ENCODE measurements around the gene PLA2G6.
"Not testable (repeated sequence)": the region's sequence is repeated elsewhere in the genome, so short reads cannot be mapped to it uniquely, and the experiment has no call there.

Gene PLA2G6

DNA sequence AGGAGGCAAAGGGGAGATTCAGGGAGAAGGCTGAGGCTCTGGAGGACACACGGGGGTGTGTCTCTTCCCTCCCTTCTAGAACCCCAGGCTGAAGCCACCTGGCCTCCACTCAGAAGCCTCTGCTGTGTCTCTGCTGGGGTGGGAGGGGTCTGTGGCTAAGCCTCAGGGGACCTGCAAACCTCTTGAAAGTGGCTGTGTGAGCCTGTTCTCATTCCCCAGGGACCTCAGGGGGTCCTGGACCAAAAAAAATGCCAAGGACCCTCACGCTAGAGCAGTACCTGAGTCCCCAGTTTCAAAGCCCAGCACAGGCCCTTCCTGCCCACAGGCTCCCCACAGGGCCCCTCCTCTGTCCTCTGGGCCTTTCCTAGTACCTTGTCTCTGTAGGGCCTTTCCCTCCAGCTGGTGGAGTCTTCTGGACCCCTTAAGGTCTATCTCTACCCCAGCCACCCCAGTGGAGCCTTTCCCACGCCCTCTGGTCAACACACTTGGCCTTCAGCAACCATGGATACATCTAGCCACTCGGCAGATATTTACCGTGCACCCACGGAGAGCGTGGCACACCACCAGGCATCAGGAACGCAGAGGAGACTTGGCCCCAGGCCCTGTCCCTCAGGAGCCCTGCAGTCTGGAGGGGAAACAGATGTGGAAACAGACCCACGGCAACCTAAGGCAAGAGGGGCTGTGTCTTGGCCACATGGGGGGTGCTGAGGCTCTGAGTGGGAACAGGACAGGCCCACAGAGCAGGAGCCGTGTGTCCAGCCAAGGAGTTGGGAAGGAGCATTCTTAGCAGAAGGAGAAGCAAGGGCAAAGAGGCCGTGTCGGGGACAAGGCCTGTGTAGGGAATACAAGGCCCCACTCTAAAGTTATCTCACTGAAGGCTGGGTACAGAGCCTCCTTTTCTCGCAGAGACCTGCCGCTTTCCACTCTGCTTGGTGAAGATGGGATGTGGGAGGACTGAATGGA lies 18.5 kb downstream of the PLA2G6 start:
- DNase-seq = no peak

DNA sequence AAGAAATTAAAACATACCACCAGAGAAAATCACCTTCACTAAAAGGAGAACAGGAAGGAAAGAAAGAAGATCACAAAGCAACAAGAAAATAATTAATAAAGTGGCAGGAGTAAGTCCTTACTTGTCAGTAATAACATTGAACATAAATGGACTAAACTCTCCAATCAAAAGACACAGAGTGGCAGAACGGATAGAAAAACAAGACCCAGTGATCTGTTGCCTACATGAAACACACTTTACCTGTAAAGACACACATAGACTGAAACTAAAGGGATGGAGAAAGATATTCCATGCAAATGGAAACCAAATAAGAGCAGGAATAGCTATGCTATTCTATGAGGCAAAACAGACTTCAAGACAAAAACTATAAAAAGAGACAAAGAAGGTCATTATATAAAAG lies 25.9 kb downstream of the PLA2G6 start:
- DNase-seq = no peak

DNA sequence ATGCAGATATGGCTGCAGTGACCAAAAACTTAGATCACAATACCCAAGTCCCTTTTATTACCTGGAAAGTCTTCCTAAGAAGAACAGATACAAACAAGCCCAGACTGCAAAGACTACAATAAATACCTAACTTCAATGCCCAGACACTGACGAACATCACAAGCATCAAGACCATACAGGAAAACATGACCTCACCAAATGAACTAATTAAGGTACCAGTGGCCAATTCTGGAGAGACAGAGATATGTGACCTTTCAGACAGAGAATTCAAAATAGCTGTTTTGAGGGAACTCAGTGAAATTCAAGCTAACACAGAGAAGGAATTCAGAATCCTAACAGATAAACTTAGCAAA lies 27.1 kb downstream of the PLA2G6 start:
- not testable (repeated sequence) for DNase-seq

DNA sequence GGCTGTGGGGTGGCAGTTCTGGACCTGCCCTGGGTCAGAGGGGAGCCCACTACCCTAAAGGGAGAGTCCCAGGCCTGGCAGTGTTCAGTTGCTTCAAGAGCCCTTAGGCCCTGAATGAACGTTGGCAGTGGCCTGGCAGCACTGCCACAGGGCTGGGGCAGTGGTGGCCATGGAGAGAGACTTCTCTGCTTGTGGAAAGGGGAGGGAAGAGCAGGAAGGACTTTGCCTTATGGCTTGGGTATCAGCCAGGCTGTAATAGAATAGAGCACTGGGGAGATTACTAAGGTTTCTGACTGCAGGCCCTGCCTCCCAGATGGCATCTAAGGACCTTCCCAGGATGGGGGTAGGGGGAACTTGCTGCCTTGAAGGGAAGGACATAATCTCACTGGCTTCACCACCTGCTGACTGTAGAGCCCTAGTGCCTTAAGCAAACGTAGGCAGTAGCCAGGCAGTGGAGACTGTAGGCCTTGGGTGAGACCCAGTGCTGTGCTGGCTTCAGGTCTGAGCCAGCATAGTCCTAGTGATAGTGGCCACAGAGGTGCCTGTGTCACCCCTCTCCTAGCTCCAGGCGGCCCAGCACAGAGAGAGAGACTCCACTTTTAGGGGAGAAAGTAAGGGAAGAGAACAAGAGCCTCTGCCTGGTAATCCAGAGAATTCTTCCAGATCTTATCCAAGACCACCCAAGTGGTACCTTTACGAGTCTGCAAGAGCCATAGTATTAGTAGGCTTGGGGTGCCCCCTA lies 27.6 kb downstream of the PLA2G6 start:
- DNase-seq = peak; percentile 51

DNA sequence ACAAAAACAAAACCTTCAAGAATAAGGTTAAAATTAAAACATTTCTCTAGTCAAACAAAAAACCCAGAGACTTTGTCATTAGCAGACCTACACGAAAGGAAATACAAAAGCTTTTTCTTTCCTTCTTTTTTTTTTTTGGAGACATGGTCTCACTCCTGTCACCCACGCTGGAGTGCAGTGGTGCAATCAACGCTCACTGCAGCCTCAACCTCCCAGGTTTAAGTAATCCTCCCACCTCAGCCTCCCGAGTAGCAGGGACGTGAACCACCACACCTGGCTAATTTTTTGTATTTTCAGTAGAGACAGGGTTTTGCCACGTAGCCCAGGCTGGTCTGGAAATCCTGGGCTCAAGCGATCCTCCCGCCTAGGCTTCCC lies 30.5 kb downstream of the PLA2G6 start:
- no peak for DNase-seq

DNA sequence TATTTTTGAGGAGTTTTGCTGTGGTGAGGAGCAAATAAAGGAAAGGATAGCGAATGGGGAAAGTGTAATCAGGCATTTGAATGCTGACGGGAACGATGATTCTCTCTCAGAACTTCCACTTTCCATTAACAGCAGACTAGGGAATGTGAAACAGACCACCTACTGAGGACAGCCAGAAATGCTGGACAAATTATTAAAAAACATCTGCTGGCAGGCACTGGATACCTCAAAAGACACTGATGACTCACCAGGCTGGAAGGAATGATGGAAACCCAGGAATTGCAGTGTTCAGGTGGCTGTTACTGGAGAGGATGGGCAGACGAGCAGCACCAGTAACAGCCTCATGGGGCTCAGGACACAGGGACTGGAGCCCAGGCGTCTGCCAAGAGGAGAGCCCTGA lies 33.4 kb downstream of the PLA2G6 start:
- no peak for DNase-seq

DNA sequence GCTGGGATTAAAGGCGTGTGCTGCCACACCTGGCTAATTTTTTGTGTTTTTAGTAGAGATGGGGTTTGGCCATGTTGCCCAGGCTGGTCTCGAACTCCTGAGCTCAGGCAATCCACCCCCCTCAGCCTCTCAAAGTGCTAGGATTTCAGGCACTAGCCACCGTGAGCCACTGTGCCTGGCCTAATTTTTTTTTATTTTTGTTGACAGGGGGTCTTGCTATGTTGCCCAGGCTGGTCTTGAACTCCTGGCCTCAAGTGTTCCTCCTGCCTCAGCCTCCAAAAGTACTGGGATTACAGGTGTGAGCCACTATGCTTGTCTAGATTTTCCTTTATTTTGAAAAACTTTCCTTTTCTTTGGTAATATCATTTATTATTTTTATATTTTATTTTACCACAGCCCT lies 35.5 kb downstream of the PLA2G6 start:
- DNase-seq = not testable (repeated sequence)

DNA sequence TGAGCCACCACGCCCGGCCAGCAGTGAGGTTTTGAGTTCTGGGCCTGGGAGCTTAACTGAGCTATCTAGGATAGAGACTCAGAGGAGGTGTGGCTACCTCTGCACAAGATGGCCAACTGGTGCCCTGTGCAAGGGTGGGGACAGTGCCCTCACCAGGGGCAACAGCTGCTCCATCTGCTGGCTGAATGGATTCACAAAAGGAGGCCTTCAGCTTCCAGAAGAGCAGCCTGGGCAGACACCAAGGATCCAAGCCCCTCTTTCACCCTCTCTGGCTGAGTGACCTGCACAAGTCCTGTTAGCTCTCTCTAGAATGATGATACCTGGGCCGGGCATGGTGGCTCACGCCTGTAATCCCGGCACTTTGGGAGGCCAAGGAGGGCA lies 37.6 kb downstream of the PLA2G6 start:
- DNase-seq = no peak

DNA sequence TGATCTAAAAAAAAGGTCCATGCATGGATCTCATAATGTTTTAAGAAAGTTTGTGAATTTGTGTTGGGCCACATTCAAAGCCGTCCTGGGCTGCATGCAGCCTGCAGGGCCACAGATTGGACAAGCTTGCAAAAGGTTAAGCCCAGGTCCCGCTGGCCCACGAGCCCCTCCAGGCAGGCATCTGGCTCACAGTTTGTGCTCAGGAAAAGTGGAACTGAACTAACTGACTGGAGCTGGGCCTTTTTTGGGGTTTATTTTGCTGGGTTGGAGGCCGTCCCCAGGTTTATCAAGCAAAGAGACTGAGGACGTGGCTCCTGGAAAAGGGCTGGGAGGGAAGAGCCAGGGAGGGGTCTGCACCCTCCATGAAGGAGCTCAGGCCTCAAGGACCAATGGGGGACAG lies 39.0 kb downstream of the PLA2G6 start:
- no peak for DNase-seq

DNA sequence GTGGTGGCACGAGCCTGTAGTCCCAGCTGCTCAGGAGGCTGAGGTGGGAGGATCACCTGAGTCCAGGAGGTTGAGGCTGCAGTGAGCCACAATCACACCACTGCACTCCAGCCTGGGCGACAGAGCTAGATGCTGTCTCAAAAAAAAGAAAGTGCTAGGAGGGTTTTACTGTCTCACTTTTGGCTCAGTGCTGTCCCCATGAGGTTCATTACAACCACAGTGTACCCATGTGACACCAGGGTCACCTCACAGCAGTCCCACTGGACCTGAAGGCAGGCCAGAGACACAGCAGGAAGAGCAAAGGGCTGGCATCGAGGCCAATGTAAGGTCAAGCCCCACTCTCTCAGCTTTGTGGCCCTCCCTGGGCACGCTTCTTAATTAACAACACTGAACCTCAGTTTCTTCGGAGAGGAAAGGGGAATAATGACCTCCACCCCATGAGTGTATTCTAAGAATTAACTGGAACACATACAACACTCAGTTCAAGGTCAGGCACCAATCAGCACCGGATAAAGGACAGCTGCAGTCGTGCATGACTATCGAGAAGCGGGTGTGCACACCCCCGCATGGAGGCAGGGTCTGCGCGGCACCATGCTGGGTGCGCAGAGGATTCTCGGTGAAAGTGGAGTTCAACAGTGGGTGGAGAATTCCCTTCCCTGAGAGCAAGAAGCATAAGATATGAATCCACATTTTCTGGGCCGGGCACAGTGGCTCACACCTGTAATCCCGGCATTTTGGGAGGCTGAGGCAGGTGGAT lies 40.2 kb downstream of the PLA2G6 start:
- no peak for DNase-seq

DNA sequence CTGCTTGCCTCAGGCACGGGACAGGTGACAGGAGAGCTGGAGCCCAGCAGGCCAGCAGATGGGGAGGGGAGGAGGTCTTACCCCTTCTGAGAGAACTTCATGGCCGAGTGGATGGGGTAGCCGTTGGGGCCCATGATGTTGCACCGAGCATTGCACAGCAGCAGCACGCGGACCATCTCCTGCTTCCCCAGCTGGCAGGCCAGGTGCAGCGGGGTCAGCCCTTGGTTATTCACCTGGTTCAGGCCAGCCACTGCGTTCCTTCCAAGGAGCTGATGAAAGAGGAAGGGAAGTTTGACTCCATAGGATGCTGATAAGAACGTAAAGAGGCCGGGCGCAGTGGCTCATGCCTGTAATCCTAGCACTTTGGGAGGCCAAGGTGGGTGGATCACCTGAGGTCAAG lies 41.7 kb downstream of the PLA2G6 start:
- no peak for DNase-seq

DNA sequence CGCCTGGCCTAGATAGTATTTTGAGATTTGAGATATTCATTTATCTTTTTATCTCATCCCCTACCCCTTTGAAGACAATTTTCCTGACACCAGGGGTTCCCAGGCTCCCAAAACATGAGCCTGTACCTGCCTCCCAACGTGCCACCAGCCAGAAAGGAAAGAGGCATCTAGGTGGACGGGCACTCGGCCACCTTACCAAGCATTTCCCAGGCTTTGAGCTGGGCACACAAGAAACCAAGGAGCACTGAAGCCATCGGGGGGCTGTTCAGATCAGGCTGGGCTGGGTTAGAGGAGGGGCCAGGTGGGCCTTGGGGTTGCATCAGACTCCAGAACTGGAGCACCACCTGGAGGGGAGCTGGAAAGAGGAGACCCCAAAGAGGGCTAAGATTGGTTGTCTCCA lies 42.7 kb downstream of the PLA2G6 start:
- no peak for DNase-seq

DNA sequence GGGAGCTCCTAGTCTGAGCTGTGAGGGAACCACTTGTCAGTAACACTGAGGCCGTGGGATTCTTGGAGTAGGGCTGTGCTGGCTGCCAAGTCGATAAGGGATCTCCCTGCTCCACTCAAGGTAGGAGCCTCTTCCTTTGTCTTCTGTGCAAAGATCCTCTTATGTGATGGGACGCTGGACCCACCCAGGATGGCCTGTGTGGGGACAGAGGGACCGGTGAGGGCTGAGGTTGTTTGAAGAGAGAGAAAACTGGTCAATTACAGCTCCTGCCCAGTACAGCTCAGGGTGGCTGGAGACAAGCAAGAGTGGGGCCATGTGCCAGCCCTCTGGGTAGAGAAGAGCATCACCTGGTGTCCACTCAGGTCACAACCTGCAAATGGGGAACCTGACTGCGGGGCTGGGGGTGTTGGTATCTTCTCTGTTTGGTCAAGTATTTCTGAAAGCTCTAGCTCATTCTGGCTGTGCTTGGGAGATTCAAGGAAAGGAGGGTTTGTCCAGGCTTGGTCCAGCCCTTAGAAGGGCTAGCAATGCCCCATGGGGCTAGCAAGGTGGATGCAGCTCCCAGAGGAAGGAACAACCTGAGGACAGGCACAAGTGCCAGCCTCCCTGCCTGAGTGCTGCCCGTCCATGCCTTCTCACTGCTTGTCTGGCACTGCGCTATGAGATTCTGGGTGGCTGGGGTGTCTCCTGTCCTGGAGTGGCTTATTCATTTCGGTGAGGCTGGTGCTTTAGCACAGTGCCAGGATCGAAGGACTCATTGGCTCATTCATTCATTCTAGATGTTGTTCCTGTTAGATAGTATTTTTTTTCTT lies 43.5 kb downstream of the PLA2G6 start:
- no peak for DNase-seq

DNA sequence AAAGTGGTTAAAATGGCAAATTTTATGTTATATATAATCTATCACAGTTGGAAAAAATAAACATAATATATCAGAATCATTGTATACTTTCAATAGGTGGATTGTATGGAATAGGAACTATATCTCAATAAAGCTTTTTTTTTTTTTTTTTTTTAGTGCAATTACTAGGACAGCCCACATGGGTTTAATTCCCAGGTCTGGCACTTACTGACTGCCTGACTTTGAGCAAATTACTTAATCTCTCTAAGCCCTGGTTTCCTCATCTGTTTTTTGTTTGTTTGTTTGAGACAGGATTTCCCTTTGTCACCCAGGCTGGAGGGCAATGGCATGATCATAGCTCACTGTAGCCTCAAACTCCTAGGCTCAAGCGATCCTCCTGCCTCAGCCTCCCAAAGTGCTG lies 45.0 kb downstream of the PLA2G6 start:
- DNase-seq = no peak

DNA sequence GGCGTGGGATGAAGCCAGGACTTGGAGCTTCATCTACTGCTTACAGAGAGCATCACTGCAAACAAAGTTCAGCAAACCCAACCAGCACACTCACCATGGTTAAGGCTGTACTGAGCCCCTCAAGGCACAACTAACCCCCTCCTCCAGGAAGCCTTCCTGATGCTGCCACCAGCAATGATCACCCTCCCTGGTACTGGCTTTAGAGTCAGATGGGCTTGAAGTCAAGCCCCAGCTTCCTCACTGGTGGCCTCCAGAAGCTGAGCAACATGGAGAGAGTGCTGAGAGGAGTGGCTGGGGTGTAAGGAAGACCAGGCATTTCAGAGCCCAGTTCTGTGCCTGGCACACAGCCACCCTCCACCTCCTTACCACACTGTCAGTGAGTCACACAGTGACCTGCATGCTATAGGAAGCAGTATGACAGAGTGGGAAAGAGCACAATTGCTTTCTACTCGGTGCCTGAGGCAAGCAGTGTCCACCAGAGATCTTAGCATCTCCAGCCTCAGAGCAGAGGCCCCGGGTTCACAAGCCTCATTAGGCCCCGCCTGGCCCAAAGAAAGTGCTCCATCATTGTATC lies 46.4 kb downstream of the PLA2G6 start:
- DNase-seq = no peak

DNA sequence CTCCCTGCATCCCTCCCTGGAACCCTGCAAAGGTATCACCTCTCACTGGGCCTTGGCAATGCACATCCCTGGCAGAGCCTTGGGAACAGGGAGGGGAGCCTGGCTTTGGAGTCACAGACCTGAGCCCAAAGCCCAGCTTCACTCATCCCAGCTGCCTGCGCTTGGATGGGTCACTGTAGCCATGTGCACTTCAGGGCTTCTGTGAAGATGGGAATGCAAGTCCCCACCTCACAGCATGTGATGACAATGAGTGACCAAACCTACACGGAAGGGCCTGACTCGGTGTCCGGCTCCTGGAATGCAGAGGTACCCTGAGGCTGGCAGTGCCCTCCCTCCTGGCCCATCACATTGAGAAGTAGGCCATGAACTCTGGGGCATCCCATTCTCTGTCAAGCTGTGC lies 48.3 kb downstream of the PLA2G6 start:
- DNase-seq = no peak

DNA sequence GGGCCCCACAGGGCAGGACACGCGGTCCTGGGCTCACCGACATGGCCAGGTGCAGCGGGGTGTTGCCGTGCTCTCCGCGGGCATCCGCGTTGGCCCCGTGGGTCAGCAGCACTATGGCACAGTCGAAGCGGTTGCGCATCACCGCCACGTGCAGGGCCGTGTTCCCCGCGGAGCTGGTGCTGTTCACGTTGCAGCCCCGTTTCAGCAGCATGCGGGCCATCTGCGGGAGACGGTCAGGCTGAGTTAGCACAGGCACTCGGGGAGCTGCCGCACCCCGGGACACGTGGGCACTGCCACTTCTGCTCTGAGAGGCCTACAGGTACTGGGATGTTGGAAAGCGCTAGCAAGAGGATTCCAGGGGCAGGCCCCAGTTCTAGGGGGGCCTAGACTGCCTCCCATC lies 48.8 kb downstream of the PLA2G6 start:
- DNase-seq = no peak

DNA sequence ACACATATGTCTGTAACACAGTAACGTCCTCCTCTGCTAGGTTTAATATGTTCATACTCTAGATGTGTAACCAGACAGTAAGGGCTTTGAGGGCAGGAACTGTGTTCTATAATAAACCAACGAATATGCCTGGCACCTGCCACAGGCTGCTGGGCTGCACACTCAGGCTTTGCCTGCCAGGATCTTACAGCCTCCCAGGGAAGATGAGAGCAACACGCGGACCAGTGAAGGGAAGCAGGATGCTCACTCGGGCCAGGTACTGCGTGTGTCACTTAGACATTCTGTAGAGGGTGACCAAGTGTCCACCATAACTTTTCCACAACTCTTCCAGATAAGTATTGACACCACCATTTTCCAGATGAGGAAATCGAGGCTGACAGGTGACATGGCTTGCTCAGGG lies 49.5 kb downstream of the PLA2G6 start:
- no peak for DNase-seq

DNA sequence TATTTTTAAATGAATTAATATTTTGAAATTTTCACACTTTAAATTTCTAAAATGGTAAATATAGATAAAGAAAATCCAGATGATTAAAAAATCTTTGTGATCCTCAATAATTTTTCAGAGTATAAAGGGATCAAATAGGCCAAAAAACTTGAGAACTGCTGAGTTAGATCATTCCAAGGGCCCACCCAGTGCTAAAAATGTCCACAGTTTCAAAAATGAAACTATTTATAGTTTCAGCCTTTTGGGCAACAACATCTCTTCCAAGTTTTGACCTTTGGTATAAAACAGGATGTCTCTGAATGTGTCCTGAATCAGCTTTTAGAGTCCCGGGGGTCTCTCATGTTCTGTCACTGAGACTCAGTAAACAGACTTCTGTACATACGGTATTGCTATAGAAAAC lies 50.2 kb downstream of the PLA2G6 start:
- no peak for DNase-seq

DNA sequence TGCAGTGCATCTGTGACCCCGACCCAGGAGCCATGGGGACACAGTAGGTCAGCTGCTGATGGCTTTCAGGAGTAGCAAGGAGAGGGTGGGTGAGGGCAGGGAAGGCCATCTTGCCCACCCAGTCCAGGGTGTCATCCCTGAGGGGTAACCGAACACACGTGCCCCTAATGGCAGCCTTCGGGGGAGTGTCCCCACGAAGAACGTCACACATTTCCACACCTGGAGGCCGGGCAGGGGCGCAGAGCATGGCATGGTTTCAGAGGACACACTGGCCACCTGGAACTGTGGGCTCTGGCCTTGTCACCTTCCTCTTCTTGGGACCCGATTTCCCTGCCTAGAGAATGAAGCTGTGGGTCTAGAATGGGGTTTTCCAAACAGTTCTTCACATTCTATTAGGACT lies 51.8 kb downstream of the PLA2G6 start:
- DNase-seq = no peak

DNA sequence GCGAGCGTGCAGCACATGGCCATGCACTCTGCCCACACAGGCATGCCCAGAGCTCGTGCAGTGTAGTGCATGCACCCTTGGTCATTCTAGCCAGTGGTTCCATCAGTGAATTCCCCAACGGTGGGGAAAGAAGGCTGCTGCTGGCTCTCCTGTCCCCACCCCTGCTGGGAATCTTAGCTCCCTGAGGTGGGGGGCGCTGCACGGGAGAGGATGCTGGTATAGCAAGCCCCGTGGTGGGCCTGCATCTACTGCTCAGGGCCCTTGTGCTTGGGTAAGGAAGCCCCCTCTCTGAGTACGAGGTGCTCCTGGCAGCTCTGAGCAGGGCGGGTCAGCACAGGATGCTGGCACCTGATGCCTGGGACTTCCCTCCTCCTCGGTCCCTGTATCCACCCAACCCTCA lies 52.6 kb downstream of the PLA2G6 start:
- DNase-seq = no peak

DNA sequence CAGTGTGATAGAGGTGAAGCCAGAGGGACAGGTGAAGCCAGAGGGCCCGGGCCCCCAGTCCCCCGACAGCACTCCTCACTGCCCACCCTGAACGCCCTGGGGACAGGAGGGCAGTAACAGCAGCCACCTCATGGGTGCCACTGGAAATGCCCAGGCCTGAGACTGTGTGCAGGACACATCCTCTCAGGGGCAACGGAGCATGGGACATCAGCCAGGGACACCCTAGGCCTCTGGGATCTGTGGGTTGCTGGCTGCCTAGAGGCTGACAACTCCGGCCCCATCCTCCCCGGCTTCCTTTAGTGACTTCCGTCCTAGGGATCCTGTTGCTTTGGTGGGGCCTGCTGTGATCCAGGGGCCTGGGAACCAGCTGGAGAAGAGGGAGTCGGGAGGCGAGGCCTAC lies 53.8 kb downstream of the PLA2G6 start:
- DNase-seq = no peak
